H9 (cell line): Measurements from ENCODE around the gene CDH1. TPM values are rescaled to one million over a fixed set of nuclear protein-coding genes. Genes with fewer than 3 reads are reported as not detected.

Experiments used
- DNase-seq: peaks from one replicate; pipeline ENCODE4 v3.0.0-alpha.2; 2017
- H2AFZ ChIP-seq: one replicate; pipeline ENCODE4 v1.6.1; 2013; ENCODE audit warnings: mild to moderate bottlenecking, low read length, control low read depth, moderate library complexity
- H2AK5ac ChIP-seq: 2 replicates; pipeline ENCODE4 v1.6.1; 2013; ENCODE audit warnings: low read length, control low read depth, mixed read lengths; ENCODE audit not compliant: insufficient read length
- H2BK120ac ChIP-seq: one replicate; pipeline ENCODE4 v1.6.1; 2013; ENCODE audit warnings: low read depth, mild to moderate bottlenecking, low read length, control low read depth, inconsistent platforms; ENCODE audit not compliant: poor library complexity, severe bottlenecking
- H2BK12ac ChIP-seq: 2 replicates; pipeline ENCODE4 v1.6.1; 2013; ENCODE audit warnings: low read length, control low read depth, mixed read lengths, low read depth; ENCODE audit not compliant: insufficient read length
- H2BK15ac ChIP-seq: 2 replicates; pipeline ENCODE4 v1.6.1; 2013; ENCODE audit warnings: low read depth, low read length, control low read depth
- H2BK20ac ChIP-seq: one replicate; pipeline ENCODE4 v1.6.1; 2013; ENCODE audit warnings: low read depth, mild to moderate bottlenecking, low read length, control low read depth, inconsistent platforms; ENCODE audit not compliant: poor library complexity, severe bottlenecking
- H2BK5ac ChIP-seq: 2 replicates; pipeline ENCODE4 v1.6.1; 2013; ENCODE audit warnings: low read length, control low read depth, mixed read lengths; ENCODE audit not compliant: insufficient read length
- H3K14ac ChIP-seq: 2 replicates; pipeline ENCODE4 v1.6.1; 2013; ENCODE audit warnings: low read length, control low read depth; ENCODE audit not compliant: insufficient read depth
- H3K18ac ChIP-seq: 2 replicates; pipeline ENCODE4 v1.6.1; 2013; ENCODE audit warnings: low read depth, mild to moderate bottlenecking, mixed read lengths, low read length, control low read depth; ENCODE audit not compliant: insufficient read length
- H3K23ac ChIP-seq: 2 replicates; pipeline ENCODE4 v1.6.1; 2013; ENCODE audit warnings: low read length, control low read depth, mixed read lengths, low read depth; ENCODE audit not compliant: insufficient read length
- H3K23me2 ChIP-seq: 2 replicates; pipeline ENCODE4 v1.6.1; 2013; ENCODE audit warnings: low read depth, mild to moderate bottlenecking, mixed read lengths, low read length, control low read depth; ENCODE audit not compliant: insufficient read length, poor library complexity, severe bottlenecking
- H3K27ac ChIP-seq: 2 replicates; pipeline ENCODE4 v1.5.1; 2013; ENCODE audit warnings: low read length, control low read depth, mixed read lengths, low read depth; ENCODE audit not compliant: insufficient read length
- H3K27me3 ChIP-seq: 2 replicates; pipeline ENCODE4 v1.6.1; 2013; ENCODE audit warnings: low read length, control low read depth, inconsistent platforms; ENCODE audit not compliant: insufficient read depth
- H3K4ac ChIP-seq: 2 replicates; pipeline ENCODE4 v1.6.1; 2013; ENCODE audit warnings: low read depth, mild to moderate bottlenecking, control low read depth, inconsistent platforms, low read length, moderate library complexity
- H3K4me1 ChIP-seq: 2 replicates; pipeline ENCODE4 v1.6.1; 2013; ENCODE audit warnings: low read length, control low read depth, inconsistent platforms; ENCODE audit not compliant: insufficient read depth
- H3K4me2 ChIP-seq: 2 replicates; pipeline ENCODE4 v1.6.1; 2013; ENCODE audit warnings: low read length, control low read depth, mixed read lengths; ENCODE audit not compliant: insufficient read length, insufficient read depth
- H3K56ac ChIP-seq: 2 replicates; pipeline ENCODE4 v1.6.1; 2013; ENCODE audit warnings: low read depth, mild to moderate bottlenecking, mixed read lengths, low read length, control low read depth; ENCODE audit not compliant: insufficient read length
- H3K79me1 ChIP-seq: 2 replicates; pipeline ENCODE4 v1.6.1; 2013; ENCODE audit warnings: low read depth, mild to moderate bottlenecking, moderate library complexity, low read length, control low read depth, inconsistent platforms; ENCODE audit not compliant: insufficient read depth, poor library complexity, severe bottlenecking
- H3K79me2 ChIP-seq: 2 replicates; pipeline ENCODE4 v1.6.1; 2013; ENCODE audit warnings: low read length, control low read depth, inconsistent platforms; ENCODE audit not compliant: insufficient read depth
- H3K9ac ChIP-seq: 2 replicates; pipeline ENCODE4 v1.6.1; 2013; ENCODE audit warnings: low read length, control low read depth, mixed read lengths; ENCODE audit not compliant: insufficient read length; ENCODE audit errors: extremely low read depth
- H3K9me3 ChIP-seq: one replicate; pipeline ENCODE4 v1.6.1; 2013; ENCODE audit warnings: low read depth, low read length, inconsistent platforms; ENCODE audit not compliant: control insufficient read depth
- H3T11ph ChIP-seq: one replicate; pipeline ENCODE4 v1.6.1; 2013; ENCODE audit warnings: mild to moderate bottlenecking, low read length, control low read depth, inconsistent platforms
- H4K20me1 ChIP-seq: one replicate; pipeline ENCODE4 v1.6.1; 2013; ENCODE audit not compliant: control insufficient read depth, insufficient read length, insufficient read depth
- H4K5ac ChIP-seq: 2 replicates; pipeline ENCODE4 v1.6.1; 2013; ENCODE audit warnings: low read depth, mild to moderate bottlenecking, mixed read lengths, low read length, control low read depth; ENCODE audit not compliant: insufficient read length
- H4K8ac ChIP-seq: replicated peaks from 2 replicates; pipeline ENCODE4 v1.6.1; 2013; ENCODE audit warnings: low read length, control low read depth, mixed read lengths, low read depth; ENCODE audit not compliant: insufficient read length
- H4K91ac ChIP-seq: 2 replicates; pipeline ENCODE4 v1.6.1; 2013; ENCODE audit warnings: low read depth, mild to moderate bottlenecking, moderate library complexity, mixed read lengths, low read length, control low read depth; ENCODE audit not compliant: insufficient read length
- H3K27ac Mint-ChIP-seq, 3 experiments: 2 replicates in 2 of 3; 3 replicates in 1 of 3; pipeline ENCODE4 v1.8.0; 2020 to 2021; ENCODE audit warnings: mixed read lengths in 3 of 3, mild to moderate bottlenecking in 1 of 3, moderate library complexity in 1 of 3
- H3K27me3 Mint-ChIP-seq: 2 replicates; pipeline ENCODE4 v1.8.0; 2021; ENCODE audit warnings: low read depth, mild to moderate bottlenecking, moderate library complexity, mixed read lengths
- H3K36me3 Mint-ChIP-seq, 3 experiments: 2 replicates in 2 of 3; 3 replicates in 1 of 3; pipeline ENCODE4 v1.8.0; 2020 to 2021; ENCODE audit warnings: low read depth in 3 of 3, mixed read lengths in 3 of 3; ENCODE audit not compliant: insufficient read depth in 1 of 3
- H3K4me1 Mint-ChIP-seq, 2 experiments: 2 replicates each; pipeline ENCODE4 v1.8.0; 2020; ENCODE audit warnings: mixed read lengths in 2 of 2
- H3K4me3 Mint-ChIP-seq, 2 experiments: 2 replicates in 1 of 2; 3 replicates in 1 of 2; pipeline ENCODE4 v1.8.0; 2020 to 2021; ENCODE audit warnings: mild to moderate bottlenecking in 2 of 2, mixed read lengths in 2 of 2, moderate library complexity in 1 of 2
- H3K9me3 Mint-ChIP-seq, 2 experiments: 2 replicates in 1 of 2; 3 replicates in 1 of 2; pipeline ENCODE4 v1.8.0; 2020; ENCODE audit warnings: mild to moderate bottlenecking in 2 of 2, mixed read lengths in 2 of 2, moderate library complexity in 1 of 2
- WGBS: extraction: QIAGEN DNeasy Blood & Tissue Kit; methylation state at CpG from one replicate; pipeline ENCODE4 v1.1.7; 2013; ENCODE audit warnings: missing lambda C conversion rate, low lambda C conversion rate, mixed read lengths; ENCODE audit not compliant: insufficient read length; ENCODE audit errors: extremely low coverage; 5-methylcytosine and 5-hydroxymethylcytosine counted together
- total RNA-seq: library from RNA; stranded (reverse); gene quantifications from 2 replicates; pipeline ENCODE4 v1.2.1, GENCODE V29; 2021
- TF ChIP-seq, protein P1 (sequence below): fragments of 200-600 bp; sonication (generic); conservative IDR thresholded peaks from 3 replicates; pipeline ENCODE4 v1.8.0; 2021; ENCODE audit warnings: antibody characterized with exemption, mild to moderate bottlenecking

The CDH1 gene
- total RNA-seq, 1 experiment from 2014 or later: 237 TPM

- H2BK20ac ChIP-seq: no peak overlapping the region
- H3K36me3 Mint-ChIP-seq: peaks cover 39 to 84% (median 53%) of the 10 kb centered on the region in 3 experiments; a peak in 6 of 7 replicates
- no CpG with 5 or more reads among the region's 11 CpGs for WGBS
These were observed 41.5 kb upstream of the CDH1 start for GRCh38 chr16:68695575-68695974.

More at GRCh38 chr16:68695575-68695974, 41.5 kb upstream of the CDH1 start:
- Mint-ChIP-seq H3K9me3 (no peaks in the 10 kb centered on the region), H3K27ac (no peak overlapping the region), H3K27me3 (no peaks in the 10 kb centered on the region), H3K4me1 (no peaks in the 10 kb centered on the region), H3K4me3 (no peak overlapping the region)
- Histone ChIP-seq H3T11ph (no peak overlapping the region), H4K5ac (no peak overlapping the region), H3K18ac (no peak overlapping the region), H3K4ac (no peak overlapping the region), H3K79me2 (no peaks in the 10 kb centered on the region), H4K20me1 (no peaks in the 10 kb centered on the region), H3K27me3 (no peaks in the 10 kb centered on the region), H4K91ac (no peak overlapping the region), H3K27ac (no peak overlapping the region), H2BK5ac (no peak overlapping the region), H3K4me2 (no peak overlapping the region), H3K23me2 (no peaks in the 10 kb centered on the region), H3K23ac (no peak overlapping the region), H3K9ac (no peak overlapping the region), H3K79me1 (no peaks in the 10 kb centered on the region), H2BK15ac (no peak overlapping the region), H4K8ac (no peak overlapping the region), H2BK12ac (no peak overlapping the region), H3K4me1 (no peaks in the 10 kb centered on the region), H2AFZ (no peak overlapping the region), H3K9me3 (no peaks in the 10 kb centered on the region), H2BK120ac (no peak overlapping the region), H3K14ac (no peak overlapping the region), H3K56ac (no peak overlapping the region), H2AK5ac (no peak overlapping the region)
- TF ChIP-seq, protein P1, sequence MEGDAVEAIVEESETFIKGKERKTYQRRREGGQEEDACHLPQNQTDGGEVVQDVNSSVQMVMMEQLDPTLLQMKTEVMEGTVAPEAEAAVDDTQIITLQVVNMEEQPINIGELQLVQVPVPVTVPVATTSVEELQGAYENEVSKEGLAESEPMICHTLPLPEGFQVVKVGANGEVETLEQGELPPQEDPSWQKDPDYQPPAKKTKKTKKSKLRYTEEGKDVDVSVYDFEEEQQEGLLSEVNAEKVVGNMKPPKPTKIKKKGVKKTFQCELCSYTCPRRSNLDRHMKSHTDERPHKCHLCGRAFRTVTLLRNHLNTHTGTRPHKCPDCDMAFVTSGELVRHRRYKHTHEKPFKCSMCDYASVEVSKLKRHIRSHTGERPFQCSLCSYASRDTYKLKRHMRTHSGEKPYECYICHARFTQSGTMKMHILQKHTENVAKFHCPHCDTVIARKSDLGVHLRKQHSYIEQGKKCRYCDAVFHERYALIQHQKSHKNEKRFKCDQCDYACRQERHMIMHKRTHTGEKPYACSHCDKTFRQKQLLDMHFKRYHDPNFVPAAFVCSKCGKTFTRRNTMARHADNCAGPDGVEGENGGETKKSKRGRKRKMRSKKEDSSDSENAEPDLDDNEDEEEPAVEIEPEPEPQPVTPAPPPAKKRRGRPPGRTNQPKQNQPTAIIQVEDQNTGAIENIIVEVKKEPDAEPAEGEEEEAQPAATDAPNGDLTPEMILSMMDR: no peak
- DNase-seq: no peak
